IPS-18a (cell line): Measurements from ENCODE around the gene ECE1.

Experiments
- H3K27ac ChIP-seq: one replicate; pipeline ENCODE4 v1.5.1; 2013; ENCODE audit warnings: low read length
- H3K27me3 ChIP-seq: one replicate; pipeline ENCODE4 v1.6.1; 2013; ENCODE audit warnings: mild to moderate bottlenecking, low read length; ENCODE audit not compliant: control insufficient read depth, insufficient read depth
- H3K36me3 ChIP-seq: one replicate; pipeline ENCODE4 v1.6.1; 2013; ENCODE audit warnings: low read depth, low read length; ENCODE audit not compliant: control insufficient read depth
- H3K4me1 ChIP-seq: one replicate; pipeline ENCODE4 v1.6.1; 2013; ENCODE audit warnings: low read depth, low read length; ENCODE audit not compliant: control insufficient read depth
- H3K4me3 ChIP-seq: one replicate; pipeline ENCODE4 v1.5.1; 2013; ENCODE audit warnings: low read length
- H3K9ac ChIP-seq: one replicate; pipeline ENCODE4 v1.6.1; 2013; ENCODE audit warnings: mild to moderate bottlenecking, low read length, moderate library complexity
- H3K9me3 ChIP-seq: one replicate; pipeline ENCODE4 v1.6.1; 2013; ENCODE audit warnings: low read depth, low read length; ENCODE audit not compliant: control insufficient read depth

The ECE1 gene

GRCh38 chr1:21246905-21247642 is 43.2 kb downstream of the ECE1 start:
- H3K27me3 ChIP-seq, result no peaks in the 10 kb centered on the region
- no peak overlapping the region for H3K9ac ChIP-seq
- H3K27ac ChIP-seq, result no peak overlapping the region
- H3K4me1 ChIP-seq, result no peaks in the 10 kb centered on the region
- H3K36me3 ChIP-seq, result peaks cover 13% of the 10 kb centered on the region
- H3K4me3 ChIP-seq, result no peak overlapping the region
- no peaks in the 10 kb centered on the region for H3K9me3 ChIP-seq

DNA sequence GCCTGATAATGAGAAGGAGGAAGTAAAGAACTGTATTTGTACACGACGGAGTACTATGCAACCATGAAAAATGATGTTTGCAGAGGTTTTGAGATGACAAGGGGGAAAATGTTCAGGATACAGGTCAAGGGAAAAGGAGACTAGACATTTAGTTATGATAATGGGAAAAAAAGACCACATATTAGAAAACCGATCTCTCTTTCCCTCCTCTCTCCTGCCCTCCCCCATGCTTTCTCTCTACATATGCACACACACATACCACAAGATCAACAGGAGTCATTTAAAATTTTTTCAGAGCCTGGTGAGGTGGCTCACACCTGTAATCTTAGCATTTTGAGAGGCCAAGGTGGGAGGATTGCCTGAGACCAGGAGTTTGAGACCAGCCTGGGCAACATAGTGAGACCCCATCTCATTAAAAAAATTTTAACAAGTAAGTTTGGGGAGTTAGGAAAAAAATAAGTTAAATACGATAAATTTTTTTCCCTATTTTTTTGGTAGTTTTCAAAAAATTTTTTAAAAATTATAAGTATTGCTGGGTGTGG is 44.5 kb downstream of the ECE1 start:
- H3K36me3 ChIP-seq, result peaks cover 13% of the 10 kb centered on the region
- no peak overlapping the region for H3K9ac ChIP-seq
- H3K4me1 ChIP-seq, result no peaks in the 10 kb centered on the region
- H3K4me3 ChIP-seq, result no peak overlapping the region
- H3K27ac ChIP-seq, result no peak overlapping the region
- H3K9me3 ChIP-seq, result no peaks in the 10 kb centered on the region
- no peaks in the 10 kb centered on the region for H3K27me3 ChIP-seq

DNA sequence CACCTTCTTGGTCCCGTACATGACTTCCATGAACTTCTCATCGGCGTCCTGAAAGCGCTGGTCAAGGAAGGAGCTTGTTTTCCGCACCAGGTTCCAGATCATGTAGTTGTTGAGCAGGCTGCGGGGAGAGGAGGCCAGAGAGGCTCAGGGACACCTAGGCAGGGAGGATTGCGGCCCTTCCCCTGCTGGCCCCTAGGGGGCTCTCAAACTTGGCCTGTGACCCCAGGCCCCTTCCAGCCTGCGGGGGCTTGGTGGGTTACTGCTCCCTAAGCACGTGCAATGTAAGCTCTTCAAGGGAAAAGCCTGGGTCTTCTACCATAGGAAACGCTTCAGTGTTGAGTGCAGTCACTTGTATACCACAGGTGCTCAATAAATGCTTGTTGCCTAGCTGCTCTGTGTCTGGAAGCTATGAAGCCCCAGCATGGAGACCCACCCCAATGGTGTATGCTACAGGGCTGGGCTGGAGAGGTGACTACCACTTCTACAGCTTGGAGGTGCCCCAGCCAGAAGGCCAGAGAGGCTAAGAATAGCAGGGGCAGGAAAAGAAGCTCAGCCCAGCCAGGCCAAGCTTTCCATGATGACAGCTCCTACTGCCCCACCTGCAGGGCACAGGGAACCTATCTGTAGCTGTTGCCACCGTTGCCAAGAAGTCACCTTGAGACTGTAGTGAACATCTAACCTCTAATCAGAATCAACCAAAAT is 45.1 kb downstream of the ECE1 start:
- no peak overlapping the region for H3K9ac ChIP-seq

DNA sequence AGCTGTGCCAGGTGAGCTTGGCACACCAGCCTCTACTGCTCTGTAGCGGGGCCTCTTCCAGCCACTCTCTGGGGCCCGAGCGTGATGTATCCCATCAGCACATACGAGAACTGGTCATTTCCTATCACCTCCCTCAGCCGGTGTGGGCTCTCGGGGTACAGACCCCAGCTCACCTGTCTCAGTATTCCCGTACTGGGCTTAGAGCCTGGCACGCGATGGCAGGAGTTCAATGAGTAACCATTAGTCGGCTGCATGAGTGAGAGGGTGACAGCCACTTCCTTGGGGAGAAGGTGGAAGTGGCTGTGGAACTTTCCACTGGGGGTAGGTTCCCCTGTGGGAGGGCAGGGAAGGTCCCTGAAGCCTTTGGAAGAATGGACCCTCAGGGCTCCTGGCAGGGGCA is 46.1 kb downstream of the ECE1 start:
- no peaks in the 10 kb centered on the region for H3K4me1 ChIP-seq
- H3K27me3 ChIP-seq, result no peaks in the 10 kb centered on the region
- no peak overlapping the region for H3K4me3 ChIP-seq
- H3K27ac ChIP-seq, result no peak overlapping the region
- peaks cover 13% of the 10 kb centered on the region for H3K36me3 ChIP-seq
- no peak overlapping the region for H3K9ac ChIP-seq
- no peaks in the 10 kb centered on the region for H3K9me3 ChIP-seq

More for the DNA sequence above, 45.1 kb downstream of the ECE1 start:
- Histone ChIP-seq H3K4me3 (no peak overlapping the region), H3K27me3 (no peaks in the 10 kb centered on the region), H3K4me1 (no peaks in the 10 kb centered on the region), H3K27ac (no peak overlapping the region), H3K36me3 (peaks cover 13% of the 10 kb centered on the region), H3K9me3 (no peaks in the 10 kb centered on the region)

DNA sequence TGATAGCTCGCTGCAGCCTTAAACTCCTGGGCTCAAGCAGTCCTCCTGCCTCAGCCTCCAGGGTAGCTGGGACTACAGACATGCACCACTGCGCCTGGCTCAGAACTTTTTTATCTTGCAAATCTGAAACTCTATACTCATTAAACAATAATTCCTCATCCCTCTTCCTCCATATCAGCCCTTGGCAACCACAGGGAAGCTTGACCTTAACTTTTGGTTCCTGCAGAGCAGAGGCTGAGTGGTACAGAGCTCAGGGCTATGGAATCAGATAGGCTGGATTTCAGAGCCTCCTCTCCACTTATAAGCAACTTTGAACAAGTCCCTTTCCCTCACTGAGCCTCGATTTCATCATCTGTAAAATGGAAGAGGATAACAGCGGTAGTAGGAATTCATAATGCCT is 47.4 kb downstream of the ECE1 start:
- H3K9me3 ChIP-seq, result no peaks in the 10 kb centered on the region
- H3K9ac ChIP-seq, result no peak overlapping the region
- peaks cover 6% of the 10 kb centered on the region for H3K4me1 ChIP-seq
- H3K36me3 ChIP-seq, result peaks cover 13% of the 10 kb centered on the region
- no peaks in the 10 kb centered on the region for H3K27me3 ChIP-seq
- no peak overlapping the region for H3K27ac ChIP-seq
- H3K4me3 ChIP-seq, result no peak overlapping the region

DNA sequence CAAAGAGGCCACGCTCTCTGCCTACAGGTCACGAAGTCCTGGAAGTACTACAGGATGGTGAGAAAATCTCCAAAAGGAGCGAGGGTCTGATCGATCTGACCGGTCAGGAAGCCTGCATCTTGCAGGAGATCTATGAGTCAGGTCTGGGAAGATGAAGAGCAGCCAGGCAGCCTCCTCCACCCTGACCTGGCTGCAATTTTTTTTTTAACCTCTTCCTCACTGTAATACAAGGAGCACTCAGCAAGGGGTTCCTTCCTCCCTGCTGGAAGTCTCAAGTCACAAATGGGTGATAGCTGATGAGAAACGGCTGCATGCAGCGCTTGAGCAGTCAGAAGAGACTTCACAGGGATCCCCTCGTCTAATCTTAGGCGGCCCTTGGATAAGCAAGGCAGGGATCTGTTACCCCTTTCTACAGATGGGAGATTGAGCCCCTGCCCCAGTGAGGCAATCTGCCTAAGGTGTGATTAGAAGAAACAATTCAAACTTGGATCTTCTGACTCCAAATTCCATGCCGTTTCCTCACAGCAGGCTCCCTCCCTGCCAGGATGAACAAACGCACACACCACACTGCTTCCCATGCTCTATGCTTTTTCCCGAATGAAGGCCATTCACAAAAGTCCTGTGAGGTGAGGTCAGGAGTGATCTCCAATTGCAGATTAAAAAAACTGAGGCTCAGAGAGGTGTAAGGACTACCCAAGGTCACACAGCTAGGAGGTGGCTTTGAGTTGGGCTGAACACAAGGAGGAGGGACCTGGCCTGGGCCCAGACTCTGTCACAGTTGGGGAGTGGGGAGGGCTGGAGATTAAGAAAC is 48.3 kb downstream of the ECE1 start:
- H3K27me3 ChIP-seq, result no peaks in the 10 kb centered on the region
- no peak overlapping the region for H3K27ac ChIP-seq
- no peak overlapping the region for H3K4me3 ChIP-seq
- H3K36me3 ChIP-seq, result peaks cover 13% of the 10 kb centered on the region
- peaks cover 6% of the 10 kb centered on the region for H3K4me1 ChIP-seq
- H3K9me3 ChIP-seq, result no peaks in the 10 kb centered on the region
- H3K9ac ChIP-seq, result no peak overlapping the region

- Histone ChIP-seq H3K4me1 (peaks cover 6% of the 10 kb centered on the region), H3K9me3 (no peaks in the 10 kb centered on the region), H3K36me3 (peaks cover 13% of the 10 kb centered on the region), H3K4me3 (no peak overlapping the region), H3K27me3 (no peaks in the 10 kb centered on the region), H3K9ac (no peak overlapping the region), H3K27ac (no peak overlapping the region)
Measured at GRCh38 chr1:21240706-21241105, 49.6 kb downstream of the ECE1 start.

DNA sequence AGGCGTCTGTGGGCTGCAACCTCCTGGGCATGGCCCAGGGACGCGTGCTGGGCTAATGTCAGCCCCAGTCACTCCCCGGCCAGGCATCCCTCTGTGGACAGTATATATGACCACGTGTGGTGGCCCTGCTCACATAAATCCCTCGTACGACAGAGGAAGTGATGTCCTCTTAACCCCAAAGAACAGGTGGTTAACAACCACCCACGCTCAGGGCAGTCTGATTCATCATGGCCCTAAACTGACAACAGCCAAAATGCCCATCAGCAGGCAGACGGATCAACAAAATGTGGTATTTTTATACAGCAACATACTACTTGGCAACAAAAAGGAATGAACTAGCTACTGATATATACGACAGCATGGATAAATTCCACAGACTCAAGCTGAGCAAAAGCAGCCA is 51.0 kb downstream of the ECE1 start:
- H3K27me3 ChIP-seq, result no peaks in the 10 kb centered on the region
- no peak overlapping the region for H3K27ac ChIP-seq
- H3K4me1 ChIP-seq, result peaks cover 6% of the 10 kb centered on the region
- H3K9ac ChIP-seq, result no peak overlapping the region
- H3K4me3 ChIP-seq, result no peak overlapping the region
- H3K9me3 ChIP-seq, result no peaks in the 10 kb centered on the region
- peaks cover 7% of the 10 kb centered on the region for H3K36me3 ChIP-seq

- Histone ChIP-seq H3K27me3 (no peaks in the 10 kb centered on the region), H3K27ac (no peak overlapping the region), H3K9me3 (no peaks in the 10 kb centered on the region), H3K4me3 (no peak overlapping the region), H3K4me1 (peaks cover 6% of the 10 kb centered on the region), H3K9ac (no peak overlapping the region), H3K36me3 (peaks cover 2% of the 10 kb centered on the region)
Measured at GRCh38 chr1:21238141-21238800, 52.0 kb downstream of the ECE1 start.

DNA sequence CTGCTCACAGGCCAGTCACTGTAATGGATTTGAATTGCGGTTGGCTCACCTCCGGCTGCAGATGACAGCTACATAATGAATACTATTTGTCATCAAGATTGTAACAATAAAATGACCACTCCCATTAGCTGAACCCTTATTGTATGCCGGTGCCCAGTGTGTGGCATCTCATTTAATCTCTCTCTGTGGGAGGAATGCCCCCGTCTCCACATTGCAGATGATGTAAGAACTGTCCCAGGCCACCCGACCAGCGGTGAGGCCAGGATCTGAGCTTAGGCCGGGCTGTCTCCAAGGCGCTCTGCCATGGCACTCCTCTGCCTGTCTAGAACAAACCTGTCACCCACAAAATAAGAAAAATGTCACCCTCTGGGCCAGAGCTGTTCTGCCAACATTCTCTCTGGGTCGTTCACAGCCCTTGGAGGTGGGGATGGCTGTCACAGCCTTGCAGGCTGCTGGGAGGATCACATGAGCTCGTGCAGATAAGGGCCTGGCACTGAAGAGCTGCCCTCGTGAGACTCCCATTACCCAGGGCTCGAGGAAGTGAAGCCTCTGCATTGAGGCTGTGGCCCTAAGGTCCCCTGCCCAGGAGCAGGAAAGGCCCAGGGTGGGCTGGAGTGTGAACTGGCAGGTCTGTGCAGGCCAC is 52.7 kb downstream of the ECE1 start:
- Histone ChIP-seq H3K9ac (no peak overlapping the region), H3K4me1 (peaks cover 6% of the 10 kb centered on the region), H3K27ac (no peak overlapping the region), H3K27me3 (no peaks in the 10 kb centered on the region), H3K4me3 (no peak overlapping the region), H3K36me3 (peaks cover 7% of the 10 kb centered on the region), H3K9me3 (no peaks in the 10 kb centered on the region)
